Glomerular visceral epithelial cell (primary cell): Measurements from ENCODE around the gene ENPP3.
A peak's percentile ranks its signal among the peaks of the same experiment; 100 is the strongest.

Experiments used
- DNase-seq: peaks from one replicate; pipeline ENCODE4 v3.0.0-alpha.2; 2016; ENCODE audit errors: extremely low spot score

The ENPP3 gene

GRCh38 chr6:131636880-131637792, at the start of gene ENPP3:
TSS of gene ENPP3 (plus strand) at chr6:131637302. CDS start at chr6:131637385, 83 bp downstream.
- DNase-seq: no peak

GRCh38 chr6:131587909-131588308, 49.2 kb upstream of the ENPP3 start:
- no peak for DNase-seq

GRCh38 chr6:131588643-131589042, 48.5 kb upstream of the ENPP3 start:
- DNase-seq: no peak

GRCh38 chr6:131592935-131593334, 44.2 kb upstream of the ENPP3 start:
- no peak for DNase-seq

GRCh38 chr6:131594074-131594473, 43.0 kb upstream of the ENPP3 start:
- no peak for DNase-seq

GRCh38 chr6:131597446-131597845, 39.7 kb upstream of the ENPP3 start:
- DNase-seq: no peak

GRCh38 chr6:131600716-131601115, 36.4 kb upstream of the ENPP3 start:
- DNase-seq: no peak

- peak; percentile 57 for DNase-seq
Observed at GRCh38 chr6:131602781-131603312, 34.3 kb upstream of the ENPP3 start.

GRCh38 chr6:131613296-131613925, 23.7 kb upstream of the ENPP3 start:
- no peak for DNase-seq

GRCh38 chr6:131615275-131615674, 21.8 kb upstream of the ENPP3 start:
- no peak for DNase-seq

- DNase-seq: peak; percentile 97
Observed at GRCh38 chr6:131627724-131628682, 9.1 kb upstream of the ENPP3 start, which contains the start of gene MED23. TSS of gene MED23 (minus strand) at chr6:131628242. CDS start at chr6:131628049, 193 bp downstream.

GRCh38 chr6:131628726-131629125, 8.4 kb upstream of the ENPP3 start:
- DNase-seq: no peak

GRCh38 chr6:131629651-131630050, 7.5 kb upstream of the ENPP3 start:
- DNase-seq: no peak

GRCh38 chr6:131631625-131632289, 5.3 kb upstream of the ENPP3 start:
- no peak for DNase-seq

GRCh38 chr6:131635384-131636340, 1.4 kb upstream of the ENPP3 start:
- DNase-seq: peak; percentile 81

- DNase-seq: no peak
Observed at GRCh38 chr6:131638013-131638412, 911 bp downstream of the ENPP3 start.

GRCh38 chr6:131640100-131640499, 3.0 kb downstream of the ENPP3 start:
- DNase-seq: no peak

GRCh38 chr6:131640576-131640975, 3.5 kb downstream of the ENPP3 start:
- DNase-seq: no peak

GRCh38 chr6:131641554-131641953, 4.5 kb downstream of the ENPP3 start:
- DNase-seq: no peak

- no peak for DNase-seq
Observed at GRCh38 chr6:131642565-131642964, 5.5 kb downstream of the ENPP3 start.
